ENCODE results near the gene NUDT21.

NUDT21 gene

DNA sequence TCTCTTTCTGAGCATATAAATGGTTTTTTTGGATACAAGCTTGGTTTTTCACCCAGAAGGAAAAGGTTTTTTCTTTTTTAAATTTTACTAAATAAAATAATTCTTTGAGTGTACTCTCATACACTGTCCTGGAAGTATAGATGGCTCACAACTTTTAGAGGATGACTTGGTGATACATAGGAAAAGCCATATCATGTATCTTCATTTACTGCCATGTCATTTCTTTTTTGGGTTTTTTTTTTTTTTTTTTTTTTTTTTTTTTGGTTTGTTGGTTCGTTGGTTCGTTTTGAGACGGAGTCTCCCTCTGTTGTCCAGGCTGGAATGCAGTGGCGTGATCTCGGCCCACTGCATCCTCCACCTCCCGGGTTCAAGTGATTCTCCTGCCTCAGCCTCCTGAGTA is 12.0 kb upstream of the NUDT21 start:
- intact Hi-C loops (cut with DNase I), result no loop called here
- DNase-seq, result no peak

GRCh38 chr16:56462064-56462796 is 11.1 kb upstream of the NUDT21 start:
- intact Hi-C loops (cut with DNase I), result no loop called here
- no peak for DNase-seq

- intact Hi-C loops (cut with DNase I), result no loop called here
- no peak for DNase-seq
Observed at GRCh38 chr16:56460101-56460500, 9.0 kb upstream of the NUDT21 start.

- intact Hi-C loops (cut with DNase I), result no loop called here
Observed at GRCh38 chr16:56457927-56458470, 6.9 kb upstream of the NUDT21 start.

GRCh38 chr16:56451753-56452689 is 889 bp upstream of the NUDT21 start:
- no peak for DNase-seq
- intact Hi-C loops (cut with DNase I), result no loop called here

More at GRCh38 chr16:56457927-56458470, 6.9 kb upstream of the NUDT21 start:
- DNase-seq, result no peak

- no peak for DNase-seq
- intact Hi-C loops (cut with DNase I), result no loop called here
Observed at GRCh38 chr16:56450275-56450985, 702 bp downstream of the NUDT21 start.

DNA sequence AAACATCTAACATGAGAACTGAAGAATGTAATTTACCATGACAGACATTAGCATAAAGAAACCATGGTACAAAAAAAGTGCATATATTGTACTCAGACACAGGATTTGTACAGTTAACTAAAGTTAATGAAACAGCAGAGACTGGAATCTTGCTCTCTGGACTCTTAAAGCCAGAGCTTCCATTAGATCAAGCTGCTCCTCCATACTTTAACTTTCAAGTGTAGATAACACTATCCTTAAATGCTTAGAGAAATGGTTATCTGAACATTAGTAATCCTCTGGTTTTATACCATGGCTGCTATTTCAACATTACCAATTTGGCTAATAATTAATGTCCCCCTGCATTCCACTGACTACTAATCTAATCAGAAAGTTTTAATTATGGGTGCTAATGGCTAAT is 3.1 kb downstream of the NUDT21 start:
- DNase-seq, result no peak
- intact Hi-C loops (cut with DNase I), result loop anchor here (10.0 kb wide), 1 partner anchor 157 kb away; the partner anchor contains the start of gene MT2A

DNA sequence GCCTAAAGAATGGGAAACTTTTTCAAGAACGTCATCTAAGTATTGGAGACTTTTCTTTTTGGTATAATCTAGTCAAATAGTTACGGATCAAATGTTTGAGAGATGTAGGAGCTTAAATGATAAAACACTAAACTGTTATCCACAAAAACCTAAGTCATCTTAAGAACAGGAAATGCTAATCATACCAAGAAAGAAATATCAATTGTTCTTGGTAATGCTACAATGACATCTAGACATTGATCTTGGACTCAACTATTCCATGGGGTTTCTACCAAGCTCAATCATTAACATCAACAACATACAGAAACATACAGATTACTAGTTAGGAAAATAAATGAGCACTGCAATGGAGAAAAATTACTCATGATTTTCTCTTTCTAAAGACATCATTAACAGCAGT is 3.8 kb downstream of the NUDT21 start:
- no peak for DNase-seq
- intact Hi-C loops (cut with DNase I), result loop anchor here (10.0 kb wide), 1 partner anchor 158 kb away; the partner anchor contains the start of gene MT2A

GRCh38 chr16:56438038-56438437 is 13.1 kb downstream of the NUDT21 start:
- intact Hi-C loops (cut with DNase I), result no loop called here
- no peak for DNase-seq

DNA sequence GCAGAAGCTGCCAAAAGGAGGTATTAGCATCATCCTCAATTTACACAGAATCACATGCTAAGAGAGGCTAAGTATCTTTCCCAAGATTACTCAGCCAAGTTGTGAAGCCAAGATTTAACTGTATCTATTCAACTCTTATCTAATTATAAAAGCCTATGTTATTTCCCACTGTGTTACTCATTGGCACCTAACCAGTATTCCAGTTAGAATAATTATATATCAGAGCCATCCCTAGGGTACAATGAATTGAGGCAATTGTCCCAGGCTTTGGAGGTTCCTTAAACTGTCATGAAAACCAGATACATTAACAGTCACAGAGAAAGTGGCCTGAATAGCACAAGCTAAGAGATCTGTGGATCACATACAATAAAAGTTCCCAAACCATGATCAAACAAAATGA is 14.9 kb downstream of the NUDT21 start:
- intact Hi-C loops (cut with DNase I), result no loop called here
- no peak for DNase-seq

GRCh38 chr16:56428091-56428490 is 23.0 kb downstream of the NUDT21 start:
- intact Hi-C loops (cut with DNase I), result loop anchor here (5.0 kb wide), 1 partner anchor 481 kb away; no protein-coding TSS in a partner anchor

GRCh38 chr16:56426585-56426984 is 24.5 kb downstream of the NUDT21 start:
- no peak for DNase-seq
- intact Hi-C loops (cut with DNase I), result loop anchor here (5.0 kb wide), 1 partner anchor 479 kb away; no protein-coding TSS in a partner anchor

More at GRCh38 chr16:56428091-56428490, 23.0 kb downstream of the NUDT21 start:
- no peak for DNase-seq

GRCh38 chr16:56425439-56425832 is 25.7 kb downstream of the NUDT21 start, which contains the start of gene AMFR:
TSS of gene AMFR (minus strand) at chr16:56425545. CDS start at chr16:56425327, 218 bp downstream.
- intact Hi-C loops (cut with DNase I), result loop anchor here (5.0 kb wide), 1 partner anchor 478 kb away; no protein-coding TSS in a partner anchor
- DNase-seq, result peak; percentile 16 to 94 (median 34)

GRCh38 chr16:56424791-56425438 is 26.2 kb downstream of the NUDT21 start:
- intact Hi-C loops (cut with DNase I), result loop anchor here (5.0 kb wide), 1 partner anchor 478 kb away; no protein-coding TSS in a partner anchor
- DNase-seq, result peak in 8 of 10 donors; percentile 9 to 87 (median 28)

GRCh38 chr16:56424404-56424764 is 26.7 kb downstream of the NUDT21 start:
- intact Hi-C loops (cut with DNase I), result no loop called here
- no peak for DNase-seq

- intact Hi-C loops (cut with DNase I), result no loop called here
- no peak for DNase-seq
Observed at GRCh38 chr16:56423584-56424403, 27.3 kb downstream of the NUDT21 start.

DNA sequence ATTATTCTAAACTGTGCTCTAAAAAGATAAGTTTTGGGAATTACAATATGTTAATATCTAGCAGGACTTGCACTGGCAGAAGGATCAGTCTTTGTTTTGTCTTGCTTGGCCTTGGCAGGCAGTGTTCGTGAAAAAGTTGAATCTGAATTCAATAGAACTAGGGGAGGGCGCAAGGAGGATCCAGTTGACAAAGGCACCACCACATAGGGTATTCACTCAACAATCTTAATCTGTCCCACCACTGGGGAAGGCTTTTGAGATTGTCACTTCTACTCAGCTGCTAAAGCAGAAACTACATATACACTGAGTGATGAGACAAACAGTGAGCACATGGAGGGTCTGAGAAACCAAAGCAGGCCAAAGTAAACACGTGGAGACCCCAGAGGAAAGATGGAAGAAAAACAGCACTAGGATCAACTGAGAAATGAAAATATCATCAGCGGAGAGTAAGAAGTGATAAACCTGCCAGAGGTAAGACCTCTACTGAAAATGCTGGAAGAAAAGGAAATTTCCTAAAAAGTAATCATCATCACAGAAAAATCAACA is 28.2 kb downstream of the NUDT21 start:
- DNase-seq, result no peak
- intact Hi-C loops (cut with DNase I), result no loop called here

DNA sequence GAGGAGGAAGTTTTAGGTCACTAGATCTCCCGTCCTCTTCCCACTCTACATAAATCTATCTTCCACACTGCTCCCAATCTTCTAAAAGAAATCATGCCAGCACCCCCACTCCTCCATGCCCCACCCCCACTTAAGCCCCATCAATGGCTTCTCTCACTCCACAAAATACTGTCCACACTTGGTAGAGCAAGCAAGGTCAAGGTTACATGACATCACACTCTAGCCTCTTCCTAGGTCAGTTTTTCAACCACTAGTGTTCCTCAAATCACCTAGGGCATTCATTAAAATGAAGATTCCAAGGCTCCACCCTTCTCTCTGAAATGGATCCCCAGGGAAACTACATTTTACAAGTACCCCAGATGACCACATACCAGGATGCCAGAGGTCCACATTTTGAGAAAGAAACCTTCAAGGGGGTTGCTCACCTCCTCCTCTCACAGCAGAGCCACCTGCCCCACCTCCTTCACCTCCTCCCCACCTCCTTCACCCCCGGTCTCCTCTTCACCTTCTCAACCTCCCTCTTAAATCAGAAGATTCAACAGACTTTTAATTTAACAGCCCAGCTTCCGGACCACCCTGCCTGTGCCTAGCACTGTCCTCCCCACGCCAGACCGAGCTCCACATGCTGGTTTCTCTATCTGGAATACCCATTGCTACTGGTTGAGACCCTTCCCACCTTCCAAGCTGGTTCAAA is 29.0 kb downstream of the NUDT21 start:
- no peak for DNase-seq
- intact Hi-C loops (cut with DNase I), result no loop called here
